ENCODE results near the gene YKT6. TPM values are rescaled to one million over a fixed set of nuclear protein-coding genes. Genes with fewer than 3 reads are reported as not detected.

The YKT6 gene
- total RNA-seq, 2 donors from 2014 or later, result 43.9 to 44.9 TPM

DNA sequence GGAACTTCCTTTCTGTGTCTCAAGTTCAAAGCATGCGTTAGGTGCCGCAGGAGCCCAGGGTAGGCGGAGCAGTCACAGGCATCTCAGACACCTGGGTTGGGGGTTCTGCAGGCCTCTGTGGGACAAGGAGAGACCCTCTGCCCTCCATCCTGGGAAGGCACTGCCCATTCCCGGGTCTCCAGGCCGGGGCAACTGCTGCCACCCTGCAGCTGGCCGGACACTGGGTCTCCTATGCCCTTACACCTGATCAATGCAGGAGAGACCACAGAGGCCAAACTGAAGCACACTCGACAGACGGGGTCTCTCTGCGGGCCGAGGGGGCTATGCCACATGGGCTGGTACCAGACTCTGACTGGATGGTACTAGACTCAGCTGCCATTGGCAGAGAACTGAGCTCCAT lies 36.9 kb downstream of the YKT6 start:
- peaks cover 0 to 9% of the 10 kb centered on the region in 2 donors for H3K4me1 ChIP-seq
- no peaks in the 10 kb centered on the region for H3K27me3 ChIP-seq
- no peaks in the 10 kb centered on the region for H3K36me3 ChIP-seq
- no peak overlapping the region for H3K27ac ChIP-seq
- TF ChIP-seq, protein P1, sequence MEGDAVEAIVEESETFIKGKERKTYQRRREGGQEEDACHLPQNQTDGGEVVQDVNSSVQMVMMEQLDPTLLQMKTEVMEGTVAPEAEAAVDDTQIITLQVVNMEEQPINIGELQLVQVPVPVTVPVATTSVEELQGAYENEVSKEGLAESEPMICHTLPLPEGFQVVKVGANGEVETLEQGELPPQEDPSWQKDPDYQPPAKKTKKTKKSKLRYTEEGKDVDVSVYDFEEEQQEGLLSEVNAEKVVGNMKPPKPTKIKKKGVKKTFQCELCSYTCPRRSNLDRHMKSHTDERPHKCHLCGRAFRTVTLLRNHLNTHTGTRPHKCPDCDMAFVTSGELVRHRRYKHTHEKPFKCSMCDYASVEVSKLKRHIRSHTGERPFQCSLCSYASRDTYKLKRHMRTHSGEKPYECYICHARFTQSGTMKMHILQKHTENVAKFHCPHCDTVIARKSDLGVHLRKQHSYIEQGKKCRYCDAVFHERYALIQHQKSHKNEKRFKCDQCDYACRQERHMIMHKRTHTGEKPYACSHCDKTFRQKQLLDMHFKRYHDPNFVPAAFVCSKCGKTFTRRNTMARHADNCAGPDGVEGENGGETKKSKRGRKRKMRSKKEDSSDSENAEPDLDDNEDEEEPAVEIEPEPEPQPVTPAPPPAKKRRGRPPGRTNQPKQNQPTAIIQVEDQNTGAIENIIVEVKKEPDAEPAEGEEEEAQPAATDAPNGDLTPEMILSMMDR (IDR thresholded peaks at IDR 0.05), result no peak
- no peaks in the 10 kb centered on the region for H3K9me3 ChIP-seq
- DNase-seq (ENCODE audit: low spot score), result no peak
- no peak overlapping the region for H3K4me3 ChIP-seq

- Histone ChIP-seq H3K9me3 (no peaks in the 10 kb centered on the region), H3K27me3 (no peaks in the 10 kb centered on the region), H3K27ac (no peak overlapping the region), H3K4me1 (peaks cover 0 to 9% of the 10 kb centered on the region in 2 donors), H3K36me3 (no peaks in the 10 kb centered on the region), H3K4me3 (no peak overlapping the region)
- no peak for DNase-seq (ENCODE audit: low spot score)
- TF ChIP-seq, protein P1 (IDR thresholded peaks at IDR 0.05), result no peak
Measured at GRCh38 chr7:44238116-44238695, 37.4 kb downstream of the YKT6 start.

DNA sequence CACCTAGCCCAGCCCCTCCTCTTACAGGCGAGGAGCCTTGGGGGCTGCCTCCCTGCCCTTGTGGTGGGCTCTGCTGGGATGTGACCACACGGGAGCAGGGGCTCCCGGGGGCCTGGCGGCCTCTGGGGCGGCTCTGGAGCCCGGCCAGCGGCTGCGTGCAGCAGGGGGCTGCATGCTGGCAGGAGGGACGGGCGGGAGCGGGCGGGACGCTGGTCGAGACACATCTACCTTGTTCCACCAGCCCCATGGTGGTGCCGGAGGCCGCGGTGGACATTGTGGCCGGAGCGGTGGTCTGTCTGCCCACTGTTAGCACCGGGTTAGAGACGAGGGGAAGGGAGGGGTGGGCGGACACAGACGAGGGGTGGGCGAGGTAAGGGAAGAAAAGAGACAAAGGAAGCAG lies 38.6 kb downstream of the YKT6 start:
- TF ChIP-seq, protein P1 (IDR thresholded peaks at IDR 0.05), result no peak
- H3K36me3 ChIP-seq, result no peaks in the 10 kb centered on the region
- no peaks in the 10 kb centered on the region for H3K27me3 ChIP-seq
- H3K27ac ChIP-seq, result no peak overlapping the region
- H3K4me3 ChIP-seq, result no peak overlapping the region
- H3K9me3 ChIP-seq, result no peaks in the 10 kb centered on the region
- peaks cover 0 to 9% of the 10 kb centered on the region in 2 donors for H3K4me1 ChIP-seq
- DNase-seq (ENCODE audit: low spot score), result no peak

- TF ChIP-seq, protein P1 (IDR thresholded peaks at IDR 0.05), result no peak
- H3K9me3 ChIP-seq, result no peaks in the 10 kb centered on the region
- no peak overlapping the region for H3K4me3 ChIP-seq
- no peak overlapping the region for H3K27ac ChIP-seq
- H3K27me3 ChIP-seq, result no peaks in the 10 kb centered on the region
- DNase-seq (ENCODE audit: low spot score), result no peak
- no peaks in the 10 kb centered on the region for H3K36me3 ChIP-seq
- H3K4me1 ChIP-seq, result peaks cover 0 to 9% of the 10 kb centered on the region in 2 donors
Measured at GRCh38 chr7:44240376-44240775, 39.6 kb downstream of the YKT6 start.

GRCh38 chr7:44240983-44241510 lies 40.3 kb downstream of the YKT6 start:
- Histone ChIP-seq H3K27me3 (no peaks in the 10 kb centered on the region), H3K36me3 (no peaks in the 10 kb centered on the region), H3K4me3 (peak overlapping the region in 1 of 2 donors; percentile 24), H3K9me3 (no peaks in the 10 kb centered on the region), H3K4me1 (peaks cover 0 to 9% of the 10 kb centered on the region in 2 donors), H3K27ac (peak overlapping the region in 1 of 2 donors; percentile 48)
- TF ChIP-seq, protein P1 (IDR thresholded peaks at IDR 0.05), result peak; percentile 58 to 76
- peak; percentile 83 for DNase-seq (ENCODE audit: low spot score)

DNA sequence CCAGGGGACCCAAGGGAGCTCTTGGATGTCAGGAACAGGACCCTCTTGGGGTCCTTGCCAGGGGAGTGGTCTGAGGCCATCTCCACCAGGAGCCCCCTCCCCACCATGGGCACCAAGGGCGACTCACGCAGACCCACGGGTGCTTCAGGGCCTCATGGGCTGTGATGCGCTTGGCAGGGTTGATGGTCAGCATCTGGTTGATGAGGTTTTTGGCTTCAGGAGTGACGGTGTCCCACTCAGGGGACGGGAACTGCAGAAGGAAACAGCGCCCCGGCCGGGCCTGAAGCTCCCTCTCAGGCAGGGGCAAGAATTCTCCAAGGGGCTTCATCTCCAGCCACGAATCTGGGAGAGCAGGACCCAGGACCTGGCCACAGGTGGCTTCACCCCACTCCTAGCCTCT lies 41.3 kb downstream of the YKT6 start:
- H3K27ac ChIP-seq, result no peak overlapping the region

More for the DNA sequence above, 41.3 kb downstream of the YKT6 start:
- TF ChIP-seq, protein P1 (IDR thresholded peaks at IDR 0.05), result no peak
- H3K27me3 ChIP-seq, result no peaks in the 10 kb centered on the region
- H3K4me3 ChIP-seq, result no peak overlapping the region
- peaks cover 0 to 9% of the 10 kb centered on the region in 2 donors for H3K4me1 ChIP-seq
- H3K36me3 ChIP-seq, result no peaks in the 10 kb centered on the region
- no peaks in the 10 kb centered on the region for H3K9me3 ChIP-seq
- DNase-seq (ENCODE audit: low spot score), result no peak
